Activated CD4-positive, alpha-beta T cell treated with anti-CD3 and anti-CD28 coated beads, Interleukin-2, amount 50 U/mL, for 48 hours (primary cell): Measurements from ENCODE around the gene RRP8.

Experiments used
- DNase-seq, 2 experiments: peaks; one replicate each; pipeline ENCODE4 v3.0.0-alpha.2; 2020

RRP8 gene

DNA sequence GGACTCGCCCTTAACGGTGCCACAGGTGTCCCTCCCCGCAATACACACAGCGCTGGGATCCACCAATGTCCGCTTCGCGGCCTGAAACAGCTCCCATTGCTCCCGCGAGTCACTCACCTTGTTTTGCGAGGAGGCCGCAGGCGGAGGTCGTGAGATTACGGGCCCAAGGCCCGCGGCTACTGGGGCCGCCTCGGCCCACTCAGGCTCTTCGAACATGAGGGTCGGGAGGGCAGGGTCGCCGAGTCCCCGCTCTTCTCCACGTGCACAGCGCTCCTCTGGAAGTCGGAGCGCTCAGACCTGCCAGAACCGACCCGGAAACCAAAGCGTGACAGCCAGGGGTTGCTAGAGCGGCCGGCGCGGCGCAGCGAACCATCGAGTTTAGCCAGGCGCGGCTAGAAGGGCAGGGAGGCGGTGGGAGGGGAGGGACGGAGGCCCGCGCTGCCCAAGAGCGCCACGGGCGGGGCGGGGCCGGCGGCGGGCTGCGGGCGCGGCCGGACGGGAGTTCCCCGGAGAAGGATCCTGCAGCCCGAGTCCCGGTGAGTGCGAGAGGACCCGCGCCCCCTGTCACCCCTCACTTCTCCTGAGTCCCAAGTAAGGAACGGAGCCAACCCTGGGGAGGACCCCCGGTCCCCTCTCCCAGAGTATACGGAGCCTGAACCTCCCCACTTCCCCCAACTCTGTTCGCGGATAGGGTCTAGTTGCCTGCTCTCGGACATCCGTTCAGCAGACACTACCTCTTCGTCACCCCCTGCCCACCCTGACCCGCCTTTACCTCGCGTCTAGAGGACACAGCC, at the start of gene RRP8, which contains the start of gene ILK:
RRP8 (minus strand) TSS at position 330 of the 794 bp plus-strand sequence; CDS start at position 216, 114 bp downstream.
ILK (plus strand) TSS at position 488 of the 794 bp plus-strand sequence. CDS start 498 bp downstream, outside the sequence.
- DNase-seq: peak; percentile 88 to 91

DNA sequence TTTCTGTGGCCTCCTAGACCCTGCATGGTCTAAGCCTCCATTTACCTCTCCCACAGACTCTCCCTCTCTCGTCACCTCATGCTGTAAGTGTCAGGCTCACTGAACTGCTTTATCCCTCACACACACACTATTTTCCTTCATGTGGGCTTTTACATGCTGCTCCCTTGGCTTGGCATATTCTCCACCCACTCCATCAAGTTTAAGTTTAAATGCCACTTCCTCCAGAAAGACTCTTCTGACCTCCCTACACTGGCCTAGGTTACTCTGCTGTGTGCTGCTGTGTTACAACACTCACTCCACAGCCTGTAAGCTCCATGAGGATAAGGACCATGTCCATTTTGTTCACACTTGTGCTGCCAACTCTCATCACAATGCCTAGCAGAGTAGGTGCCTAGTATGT, 49.7 kb upstream of the RRP8 start:
- no peak for DNase-seq

DNA sequence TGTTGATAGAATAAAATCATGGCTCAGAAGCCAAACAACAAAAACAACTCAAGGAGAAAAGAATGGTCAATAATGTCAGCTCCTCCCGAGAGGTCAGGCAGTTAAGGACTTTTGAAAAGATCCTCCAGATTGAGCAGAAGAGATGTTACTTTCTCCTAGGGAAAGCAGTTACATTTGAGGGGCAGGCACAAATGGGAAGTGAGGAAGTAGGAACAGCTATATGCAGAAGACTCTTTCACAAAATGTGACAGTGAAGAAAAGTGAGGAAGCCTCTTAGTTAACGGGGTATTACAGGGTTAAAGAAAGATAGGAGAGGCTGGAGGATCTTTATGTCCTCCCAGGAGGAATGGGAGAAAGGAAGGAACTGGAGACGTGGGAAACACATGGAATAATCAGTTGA, 48.8 kb upstream of the RRP8 start:
- DNase-seq: no peak

DNA sequence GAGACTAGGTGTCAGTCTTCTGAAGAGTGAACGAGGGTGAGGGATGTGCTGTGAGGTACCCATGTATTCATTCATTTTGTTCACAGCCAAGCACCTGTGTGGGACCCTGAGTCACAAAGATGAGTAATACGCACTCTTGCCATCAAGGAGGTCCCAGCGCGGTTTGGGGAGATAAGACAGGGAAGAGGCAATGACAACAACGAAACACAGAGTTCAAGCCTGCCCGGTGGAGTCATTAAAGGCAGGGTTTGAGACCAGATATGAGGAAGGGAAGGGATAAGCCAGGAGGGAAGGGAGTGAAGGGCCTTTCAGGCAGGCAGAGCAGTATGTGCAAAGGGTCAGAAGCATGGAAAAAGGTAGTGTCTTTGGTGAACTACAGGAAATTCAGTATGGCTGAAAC, 47.6 kb upstream of the RRP8 start:
- no peak for DNase-seq

DNA sequence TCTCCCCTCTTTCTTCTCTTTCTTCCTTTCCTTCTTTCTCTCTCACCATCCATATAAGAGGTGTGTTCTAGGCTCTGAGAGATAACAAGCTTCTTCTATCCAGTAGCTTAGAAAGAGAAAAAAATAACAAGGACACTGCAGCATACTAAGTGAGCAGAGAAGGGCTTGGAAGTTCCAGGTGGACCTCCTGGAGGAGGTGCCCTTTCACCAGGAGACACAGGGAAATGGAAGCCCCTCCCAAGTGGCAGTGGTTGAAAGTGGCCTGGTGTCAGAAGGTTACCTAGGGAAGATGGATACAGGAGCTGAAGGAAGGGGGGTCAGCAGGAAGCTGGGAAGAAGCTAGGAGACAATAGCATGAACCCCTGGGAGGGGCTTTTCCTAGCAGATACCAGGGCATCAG, 46.7 kb upstream of the RRP8 start:
- DNase-seq: no peak

DNA sequence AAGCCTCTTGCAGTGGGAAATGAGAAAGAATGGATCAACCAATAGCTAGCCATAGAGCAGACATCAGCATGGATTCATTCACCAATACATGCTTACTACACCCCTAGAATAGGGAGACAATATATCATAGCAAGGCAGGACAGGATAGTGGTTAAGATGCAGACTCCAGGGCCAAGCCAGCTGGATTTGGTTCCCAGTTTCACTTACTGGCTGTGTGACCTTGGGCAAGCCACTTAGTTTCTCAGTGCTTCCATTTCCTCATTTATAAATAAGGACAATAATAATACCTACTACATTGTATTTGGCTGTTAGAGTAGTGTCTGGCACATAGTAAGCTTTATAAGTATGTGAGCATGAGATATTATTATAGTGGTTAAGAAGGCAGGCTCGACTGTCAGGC, 45.1 kb upstream of the RRP8 start:
- no peak for DNase-seq

DNA sequence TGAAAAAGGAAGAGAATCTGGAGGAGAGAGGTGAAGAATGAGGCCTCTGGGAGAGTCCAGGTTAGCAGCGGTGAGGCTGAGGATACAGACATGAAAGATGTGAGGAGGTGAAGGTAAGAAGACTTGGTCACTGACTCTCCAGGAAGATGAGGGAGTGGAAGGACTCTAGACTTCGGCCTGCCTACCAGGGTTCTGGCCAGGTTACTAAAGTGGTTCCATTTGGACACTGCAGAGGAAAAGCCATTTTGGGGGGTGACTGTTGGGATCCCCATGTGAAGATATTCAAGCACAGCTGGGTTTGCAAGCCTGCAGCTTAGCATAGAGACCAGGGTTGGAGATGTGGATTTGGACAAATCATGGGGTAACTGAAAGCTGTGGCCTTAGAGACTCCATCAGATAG, 44.4 kb upstream of the RRP8 start:
- DNase-seq: no peak

DNA sequence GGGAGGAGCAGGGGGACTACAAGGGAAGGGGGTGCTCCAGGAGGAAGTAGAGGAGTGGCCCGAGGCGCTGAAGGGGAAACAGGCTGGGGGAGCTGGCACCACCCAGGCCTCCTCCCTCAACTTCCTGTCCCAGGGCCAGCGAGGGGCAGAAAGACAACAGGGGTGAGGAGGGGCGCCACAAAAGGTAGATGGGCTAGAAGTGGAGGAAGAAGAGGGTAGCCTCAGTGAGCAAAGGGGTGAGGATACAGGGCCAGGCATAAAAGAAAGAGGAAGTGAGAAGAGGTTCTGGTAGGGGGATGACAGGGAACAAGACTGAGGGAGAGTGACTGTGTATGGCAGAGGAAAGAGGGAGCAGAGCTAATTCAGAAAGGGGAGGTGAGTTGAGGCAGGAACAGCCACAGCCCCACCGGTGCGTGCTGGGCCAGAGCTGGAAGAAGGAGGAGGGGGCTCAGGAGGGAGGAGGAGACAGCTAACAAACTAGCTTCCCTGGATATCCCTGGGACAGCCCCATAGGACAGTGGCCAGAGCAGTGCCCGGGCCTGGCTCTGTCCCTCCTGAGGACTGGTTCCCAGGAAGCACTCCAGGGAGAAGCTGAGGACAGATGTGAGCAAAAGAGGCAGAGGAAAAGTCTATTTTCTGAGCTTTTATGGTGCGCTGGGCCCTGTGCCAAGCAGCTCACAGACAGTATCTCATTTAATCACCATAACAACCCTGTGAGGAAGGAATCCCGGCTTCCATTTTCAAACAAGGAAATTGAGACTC, 43.7 kb upstream of the RRP8 start:
- DNase-seq: peak in 1 of 2 experiments; percentile 35

DNA sequence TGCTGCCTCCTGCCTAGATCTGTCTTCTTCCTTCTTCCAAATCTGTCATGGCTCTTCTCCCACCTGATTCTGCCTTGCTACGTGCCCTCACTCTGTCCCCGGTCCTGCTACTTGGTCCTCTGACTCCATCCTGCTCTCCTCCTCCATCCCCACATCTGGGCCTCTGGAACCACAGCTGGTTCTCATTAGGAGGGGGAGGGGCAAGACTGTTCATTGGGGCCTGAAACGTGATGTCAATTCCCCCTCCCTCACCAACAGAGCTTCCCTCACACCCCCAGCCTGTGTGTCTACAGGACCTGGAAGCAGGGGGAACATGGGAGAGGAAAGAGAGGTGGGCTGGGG, 43.1 kb upstream of the RRP8 start:
- DNase-seq: no peak

DNA sequence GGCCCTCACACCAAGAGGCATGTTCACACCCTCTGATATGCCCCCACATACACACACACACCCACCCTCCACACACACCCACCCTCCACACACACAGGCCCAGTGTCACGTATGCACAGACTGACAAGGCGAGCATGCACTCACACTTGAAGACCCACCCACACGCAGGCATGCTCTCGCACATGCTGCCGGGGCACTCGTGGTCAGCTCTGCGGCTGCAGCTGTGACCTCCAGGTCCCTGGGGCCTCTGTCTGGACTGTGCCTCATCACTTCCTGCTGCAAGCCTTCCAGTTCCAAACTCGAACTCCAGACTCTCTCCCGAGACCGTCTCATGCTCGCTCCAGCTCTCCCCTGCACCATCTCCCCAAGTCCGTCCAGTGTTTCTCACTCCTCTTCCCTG, 42.7 kb upstream of the RRP8 start:
- no peak for DNase-seq

DNA sequence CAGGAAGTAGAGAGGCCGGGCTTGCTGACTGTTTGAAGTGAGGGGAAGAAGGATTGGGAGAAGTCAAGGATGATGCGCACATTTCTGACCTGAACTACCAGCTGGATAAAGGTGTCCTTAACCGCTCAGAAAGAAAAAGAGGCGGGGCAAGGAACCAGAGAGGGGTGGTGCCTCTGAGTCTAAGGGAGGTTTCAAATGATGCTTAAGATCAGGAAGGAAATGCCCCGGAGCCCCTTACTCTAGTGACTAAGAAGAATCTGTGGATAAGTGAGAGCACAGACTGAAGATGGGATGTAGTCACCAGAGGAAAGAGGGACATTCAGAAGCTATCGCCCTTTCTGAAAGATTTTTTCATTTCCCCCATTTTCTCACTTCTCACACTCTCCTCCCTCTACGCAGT, 39.5 kb upstream of the RRP8 start:
- no peak for DNase-seq

DNA sequence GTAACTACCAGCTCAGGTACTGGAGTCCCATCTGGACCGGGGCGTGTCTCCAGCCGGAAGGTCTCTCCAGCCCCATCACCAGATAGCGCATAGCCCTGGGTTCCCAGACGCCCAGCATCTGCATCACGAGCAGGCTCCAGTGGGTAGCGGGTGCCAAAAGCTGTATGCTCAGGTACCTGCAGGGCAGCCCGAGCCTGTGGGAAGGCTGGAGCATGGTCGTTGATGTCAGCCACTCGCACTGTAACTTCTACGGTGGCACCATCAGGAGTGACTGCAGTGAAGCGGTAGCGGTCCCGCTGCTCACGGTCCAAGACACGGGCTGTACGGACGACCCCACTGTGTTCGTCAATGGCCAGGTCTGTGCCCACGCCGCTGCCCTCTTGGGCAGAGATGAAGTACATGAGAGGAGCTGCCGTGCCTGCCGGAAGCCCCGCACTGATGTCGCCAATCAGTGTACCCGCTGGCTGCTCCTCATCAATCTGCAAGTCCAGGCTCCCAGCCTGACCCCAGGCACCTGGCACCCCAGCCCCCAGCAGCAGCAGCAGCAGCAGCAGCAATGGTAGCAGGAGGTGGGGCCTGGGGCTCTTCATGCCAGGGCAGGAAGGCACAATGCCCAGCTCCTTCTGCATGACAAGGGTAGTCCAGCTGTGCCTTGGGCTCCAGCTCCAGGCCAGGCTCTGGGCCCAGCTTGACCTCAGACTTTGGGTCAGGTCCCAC, 37.7 kb upstream of the RRP8 start:
- DNase-seq: no peak

DNA sequence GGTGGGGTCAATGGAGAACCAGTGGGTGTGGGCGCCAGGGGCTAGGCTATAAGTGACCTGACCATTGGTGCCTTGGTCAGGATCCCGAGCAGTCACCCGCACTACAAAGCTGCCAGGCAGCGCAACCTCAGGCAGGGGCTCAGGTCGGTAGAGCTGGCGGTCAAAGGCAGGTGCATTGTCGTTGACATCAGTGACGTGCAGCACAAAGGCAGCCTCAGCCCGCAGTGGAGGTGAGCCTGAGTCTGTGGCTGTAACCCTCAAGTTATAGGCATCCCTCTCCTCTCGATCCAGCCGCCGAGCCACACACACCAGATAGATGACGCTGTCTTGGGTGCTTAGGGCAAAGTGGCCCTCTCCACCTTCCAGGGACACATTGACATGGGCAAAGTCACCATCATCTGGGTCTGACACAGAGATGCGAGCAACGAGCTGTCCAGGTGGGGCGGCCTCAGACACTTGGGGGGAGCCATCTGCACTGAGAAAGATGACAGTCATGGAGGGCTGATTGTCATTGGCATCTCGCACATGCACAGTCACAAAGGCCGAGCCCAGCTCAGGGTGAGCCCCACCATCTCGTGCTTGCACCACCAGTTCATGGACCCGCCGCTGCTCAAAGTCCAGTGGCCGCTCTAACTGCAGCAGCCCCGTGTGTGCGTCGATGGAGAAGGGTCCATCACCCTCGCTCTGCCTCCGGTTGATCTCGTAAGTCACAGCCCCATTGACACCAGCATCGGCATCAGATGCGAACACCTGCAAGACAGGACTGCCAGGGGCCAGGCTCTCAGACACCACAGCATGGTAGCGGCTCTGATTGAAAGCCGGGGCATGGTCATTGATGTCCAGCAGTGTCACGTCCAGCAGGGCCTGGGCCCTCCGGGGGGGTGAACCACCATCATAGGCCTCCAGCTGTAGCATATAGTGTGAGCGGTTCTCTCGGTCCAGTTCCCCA, 36.9 kb upstream of the RRP8 start:
- no peak for DNase-seq

DNA sequence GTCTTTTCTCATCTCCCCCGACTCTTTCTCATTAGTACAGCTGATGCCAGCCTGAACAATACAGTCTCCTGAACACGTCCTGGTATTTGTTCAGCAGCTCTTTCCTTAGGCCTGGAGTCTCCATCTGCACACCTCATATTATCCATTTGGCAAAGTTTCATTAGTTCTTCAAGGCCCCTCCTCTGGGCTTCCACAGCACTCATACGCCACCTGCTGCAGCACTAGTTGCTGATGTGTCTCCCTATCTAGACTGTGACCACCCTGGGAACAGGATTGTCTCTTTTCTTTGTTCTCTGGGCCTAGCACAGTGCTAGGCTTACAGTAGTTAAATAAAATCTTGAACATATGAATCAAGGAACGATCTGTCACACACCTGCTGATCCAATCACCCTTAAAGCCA, 35.0 kb upstream of the RRP8 start:
- DNase-seq: no peak

DNA sequence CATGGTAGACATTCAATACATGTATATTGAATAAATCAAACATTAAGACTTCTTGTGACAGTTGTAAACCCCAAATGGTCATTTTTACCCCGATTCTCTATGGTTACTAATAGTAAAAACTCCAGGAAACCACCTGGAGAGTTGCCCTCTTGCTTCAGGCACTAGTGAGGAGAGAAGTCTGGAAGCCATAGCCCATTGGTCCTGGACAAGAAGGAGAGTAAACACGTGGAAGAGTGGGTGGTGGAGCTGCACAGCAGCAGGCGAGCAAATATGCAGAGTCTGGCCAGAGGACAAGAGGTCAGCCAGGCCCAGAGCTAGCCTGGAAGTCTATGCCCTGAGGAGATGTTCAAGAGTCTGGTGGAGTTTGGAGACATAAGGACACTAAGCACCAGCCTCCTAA, 34.5 kb upstream of the RRP8 start:
- no peak for DNase-seq

DNA sequence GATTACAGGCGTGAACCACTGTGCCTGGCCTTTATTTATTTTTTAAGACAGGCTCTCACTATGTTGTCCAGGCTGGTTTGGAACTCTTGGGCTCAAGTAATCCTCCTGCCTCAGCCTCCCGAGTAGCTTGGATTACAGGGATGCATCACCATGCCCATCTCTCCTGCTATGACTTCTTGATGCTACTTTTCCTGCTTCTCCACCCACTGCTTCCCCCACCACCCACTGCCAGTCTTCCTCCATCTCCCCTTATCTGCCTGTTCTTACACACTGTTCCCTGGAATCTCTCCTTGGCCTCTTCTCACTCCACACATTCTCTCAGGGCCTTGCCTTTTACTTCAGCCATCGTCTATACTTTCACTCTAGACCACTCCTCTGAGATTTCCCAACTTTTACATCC, 33.1 kb upstream of the RRP8 start:
- no peak for DNase-seq

DNA sequence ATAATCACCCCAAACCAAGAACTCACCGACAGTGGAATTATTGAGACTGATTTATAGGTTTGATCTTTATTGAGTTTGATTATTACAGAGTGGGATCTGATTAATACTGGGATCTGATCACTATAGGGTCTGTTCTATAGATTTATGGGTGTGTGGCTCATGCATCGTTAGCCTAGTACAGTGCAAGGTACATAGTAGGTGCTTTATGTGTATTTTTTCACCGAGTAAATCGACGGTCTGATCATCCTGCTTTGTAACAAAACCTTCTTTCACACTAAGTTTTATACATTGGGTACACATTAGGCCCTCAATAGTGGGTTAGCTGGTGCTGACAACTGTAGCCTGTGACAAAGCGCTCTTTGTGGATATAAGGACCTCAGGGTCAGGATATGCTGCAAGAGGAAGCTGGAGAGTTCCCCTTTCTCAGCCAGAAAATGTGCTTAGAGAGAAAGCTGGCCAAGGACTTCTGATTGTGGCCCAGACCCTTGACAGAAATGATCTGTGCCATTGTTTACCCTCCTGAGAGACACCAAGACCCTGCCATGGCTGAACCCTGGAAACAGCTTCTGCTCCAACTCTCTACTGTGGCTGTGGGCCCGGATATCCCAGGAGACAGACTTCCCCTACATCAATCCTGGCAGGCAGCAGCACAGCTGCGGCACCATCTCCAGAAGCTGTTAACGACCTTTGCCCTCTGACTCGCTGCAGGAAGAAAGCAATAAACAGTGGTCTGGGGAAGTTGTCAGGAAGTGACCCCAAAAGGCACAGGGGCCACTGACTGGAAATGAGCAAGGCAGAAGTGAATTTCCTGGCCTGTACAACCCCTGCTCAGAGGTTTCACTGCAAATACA, 31.9 kb upstream of the RRP8 start:
- DNase-seq: no peak

DNA sequence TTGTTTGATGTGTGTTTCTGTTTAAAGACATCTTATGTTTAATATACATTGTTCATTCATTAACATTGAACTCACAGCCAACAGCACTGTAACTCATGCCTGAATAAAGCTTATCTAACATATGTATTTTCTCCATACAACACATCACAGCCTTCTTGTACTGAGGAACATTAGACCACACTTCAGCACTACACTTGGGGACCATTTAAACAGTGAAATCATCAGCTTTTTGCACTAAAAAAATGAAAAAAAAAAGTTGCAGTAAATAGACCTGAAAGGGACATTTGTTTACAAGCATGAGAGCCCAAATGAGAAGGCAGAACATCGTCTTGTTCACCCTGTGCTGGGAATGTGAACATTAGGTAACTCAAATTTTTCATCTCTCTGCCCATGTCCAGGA, 31.1 kb upstream of the RRP8 start:
- DNase-seq: no peak

DNA sequence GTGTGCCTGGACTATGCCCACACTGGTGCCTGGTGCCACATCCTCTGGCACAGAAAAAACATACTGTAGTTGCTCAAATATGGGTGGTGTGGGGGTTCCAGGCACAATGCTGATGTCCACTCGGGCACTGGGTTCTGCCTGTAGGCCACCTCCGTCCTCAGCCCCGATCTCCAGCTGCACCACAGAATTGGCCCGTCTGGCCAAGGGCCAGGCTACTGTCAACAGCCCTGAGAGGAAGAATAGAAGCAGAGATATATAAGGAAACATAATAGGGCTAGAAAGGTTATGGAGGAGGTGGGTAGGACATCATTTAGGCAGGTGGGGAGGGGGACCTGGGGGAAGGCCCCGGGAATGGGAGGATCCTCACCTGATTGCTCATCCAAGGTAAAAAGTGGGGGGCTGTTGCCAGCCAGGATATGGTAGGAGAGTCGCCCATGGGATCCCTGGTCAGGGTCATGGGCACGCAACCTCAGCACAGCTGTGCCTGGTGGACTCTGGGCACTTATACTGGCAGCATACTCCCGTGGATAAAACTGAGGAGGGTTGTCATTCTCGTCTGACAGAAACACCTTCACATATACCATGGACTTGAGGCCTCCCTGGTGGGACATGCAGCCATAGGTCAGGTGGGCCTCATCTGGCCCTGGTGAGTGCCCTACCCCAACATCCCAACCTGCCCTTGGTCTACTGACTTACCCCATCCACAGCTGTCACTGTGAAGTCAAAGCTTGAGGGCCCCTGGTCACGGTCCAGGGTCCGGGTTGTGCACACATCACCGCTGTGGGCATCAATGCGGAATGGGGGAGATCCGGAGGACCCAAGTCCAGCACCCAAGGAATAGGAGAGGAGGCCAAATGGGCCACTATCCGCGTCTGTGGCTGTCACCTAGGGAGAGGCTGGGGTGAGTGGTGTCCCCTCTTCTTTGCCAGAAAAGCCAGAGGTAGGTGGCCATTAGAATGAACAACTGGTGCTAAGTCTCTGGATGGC, 30.3 kb upstream of the RRP8 start:
- DNase-seq: no peak
